ENCODE results near the gene CRTC3. TPM values are rescaled to one million over a fixed set of nuclear protein-coding genes. Genes with fewer than 3 reads are reported as not detected.

The CRTC3 gene
- total RNA-seq, 1 experiment from 2014 or later: 35.3 TPM

- intact Hi-C loops (cut with micrococcal nuclease; ENCODE audit: unreplicated experiment): no loop called here
- Histone ChIP-seq H3K9me3 (ENCODE audit: low read depth, low read length, poor library complexity, severe bottlenecking) (peaks cover 8% of the 10 kb centered on the region), H3K27me3 (replicated peaks; ENCODE audit: insufficient read depth, low read depth, low read length, poor library complexity) (no peaks in the 10 kb centered on the region), H3K36me3 (ENCODE audit: insufficient read depth, low read length, poor library complexity, severe bottlenecking) (no peaks in the 10 kb centered on the region), H3K4me1 (ENCODE audit: insufficient read depth, low read length, poor library complexity, severe bottlenecking) (peaks cover 16% of the 10 kb centered on the region), H3K27ac (ENCODE audit: low read depth, low read length, poor library complexity, severe bottlenecking) (no peak overlapping the region), H3K4me3 (ENCODE audit: low read depth, low read length, poor library complexity, severe bottlenecking) (no peak overlapping the region)
- ChIA-PET CTCF (interaction anchor here (1.2 kb wide), 1 partner anchor 43 kb away, joined by 5 read pairs; no protein-coding TSS in a partner anchor), POLR2A (ENCODE audit: low non-redundant PET) (no interaction called here)
- DNase-seq (ENCODE audit: low spot score): no peak
- no TSS peak for BruUV-seq (replicated peaks)
- TF ChIP-seq, protein P1, sequence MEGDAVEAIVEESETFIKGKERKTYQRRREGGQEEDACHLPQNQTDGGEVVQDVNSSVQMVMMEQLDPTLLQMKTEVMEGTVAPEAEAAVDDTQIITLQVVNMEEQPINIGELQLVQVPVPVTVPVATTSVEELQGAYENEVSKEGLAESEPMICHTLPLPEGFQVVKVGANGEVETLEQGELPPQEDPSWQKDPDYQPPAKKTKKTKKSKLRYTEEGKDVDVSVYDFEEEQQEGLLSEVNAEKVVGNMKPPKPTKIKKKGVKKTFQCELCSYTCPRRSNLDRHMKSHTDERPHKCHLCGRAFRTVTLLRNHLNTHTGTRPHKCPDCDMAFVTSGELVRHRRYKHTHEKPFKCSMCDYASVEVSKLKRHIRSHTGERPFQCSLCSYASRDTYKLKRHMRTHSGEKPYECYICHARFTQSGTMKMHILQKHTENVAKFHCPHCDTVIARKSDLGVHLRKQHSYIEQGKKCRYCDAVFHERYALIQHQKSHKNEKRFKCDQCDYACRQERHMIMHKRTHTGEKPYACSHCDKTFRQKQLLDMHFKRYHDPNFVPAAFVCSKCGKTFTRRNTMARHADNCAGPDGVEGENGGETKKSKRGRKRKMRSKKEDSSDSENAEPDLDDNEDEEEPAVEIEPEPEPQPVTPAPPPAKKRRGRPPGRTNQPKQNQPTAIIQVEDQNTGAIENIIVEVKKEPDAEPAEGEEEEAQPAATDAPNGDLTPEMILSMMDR (conservative IDR thresholded peaks at IDR 0.05; ENCODE audit: low read depth, low read length): no peak
- no peak for TF ChIP-seq EZH2 (IDR thresholded peaks at IDR 0.05; ENCODE audit: borderline replicate concordance, low read depth, low read length, poor library complexity, severe bottlenecking)
These were observed 160.9 kb downstream of the CRTC3 start for GRCh38 chr15:90690585-90690984.

GRCh38 chr15:90691369-90691768 lies 161.6 kb downstream of the CRTC3 start:
- no peak overlapping the region for H3K4me3 ChIP-seq (ENCODE audit: low read depth, low read length, poor library complexity, severe bottlenecking)
- no TSS peak for BruUV-seq (replicated peaks)
- DNase-seq (ENCODE audit: low spot score): no peak
- intact Hi-C loops (cut with micrococcal nuclease; ENCODE audit: unreplicated experiment): no loop called here
- peaks cover 9% of the 10 kb centered on the region for H3K4me1 ChIP-seq (ENCODE audit: insufficient read depth, low read length, poor library complexity, severe bottlenecking)
- no peak overlapping the region for H3K27ac ChIP-seq (ENCODE audit: low read depth, low read length, poor library complexity, severe bottlenecking)
- no peaks in the 10 kb centered on the region for H3K36me3 ChIP-seq (ENCODE audit: insufficient read depth, low read length, poor library complexity, severe bottlenecking)
- ChIA-PET CTCF (interaction anchor here (0.6 to 1.2 kb wide), 3 partner anchors 10 to 398 kb away, joined by 3 to 5 read pairs (median 4); no protein-coding TSS in a partner anchor), POLR2A (ENCODE audit: low non-redundant PET) (no interaction called here)
- no peaks in the 10 kb centered on the region for H3K27me3 ChIP-seq (replicated peaks; ENCODE audit: insufficient read depth, low read depth, low read length, poor library complexity)
- H3K9me3 ChIP-seq (ENCODE audit: low read depth, low read length, poor library complexity, severe bottlenecking): peaks cover 8% of the 10 kb centered on the region
- TF ChIP-seq EZH2 (IDR thresholded peaks at IDR 0.05; ENCODE audit: borderline replicate concordance, low read depth, low read length, poor library complexity, severe bottlenecking): no peak
- TF ChIP-seq, protein P1 (conservative IDR thresholded peaks at IDR 0.05; ENCODE audit: low read depth, low read length): 0 out of 2 replicates have a peak, but pooled peaks have one; percentile 22

DNA sequence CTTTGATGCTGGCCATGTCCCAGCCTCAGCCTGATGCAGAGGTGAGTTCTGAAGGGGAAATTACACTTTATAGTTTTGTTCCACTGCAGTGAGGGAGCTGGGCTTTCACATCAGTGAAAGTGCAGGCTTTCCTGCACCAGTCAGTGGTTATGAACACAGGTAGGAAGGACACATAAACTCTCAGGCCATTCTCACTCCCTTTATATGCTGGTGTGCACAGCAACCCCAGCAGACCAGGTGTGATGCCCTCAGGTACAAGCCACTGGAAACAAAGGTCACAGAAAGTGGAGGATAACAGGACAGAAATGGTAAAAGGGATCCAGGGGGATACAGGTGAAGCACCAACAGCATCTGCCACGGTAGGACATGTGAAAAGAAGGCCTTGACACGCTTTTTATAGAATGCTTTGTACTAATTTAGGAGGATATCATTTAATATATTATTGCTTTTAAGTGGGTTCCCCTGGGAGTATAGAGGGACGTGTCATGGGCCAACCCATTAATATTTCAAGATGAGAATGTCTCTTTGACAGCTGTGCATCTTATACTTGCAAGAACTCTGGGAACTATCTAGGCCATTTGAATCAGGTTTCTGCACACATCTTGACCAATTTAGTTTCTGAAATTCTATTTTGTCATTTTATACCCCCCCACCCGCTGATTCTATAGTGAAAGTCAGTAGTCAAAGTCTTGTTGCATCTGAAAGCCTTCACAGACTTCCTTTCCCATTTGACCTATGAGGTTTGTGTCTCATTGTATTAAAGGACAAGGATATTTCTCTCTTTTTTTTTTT lies 162.5 kb downstream of the CRTC3 start:
- ChIA-PET CTCF (interaction anchor here (1.0 to 1.2 kb wide), 2 partner anchors 11 to 44 kb away, joined by 4 to 5 read pairs; no protein-coding TSS in a partner anchor), POLR2A (ENCODE audit: low non-redundant PET) (no interaction called here)
- peaks cover 3% of the 10 kb centered on the region for H3K4me1 ChIP-seq (ENCODE audit: insufficient read depth, low read length, poor library complexity, severe bottlenecking)
- H3K4me3 ChIP-seq (ENCODE audit: low read depth, low read length, poor library complexity, severe bottlenecking): no peak overlapping the region
- intact Hi-C loops (cut with micrococcal nuclease; ENCODE audit: unreplicated experiment): loop anchor here (2.0 kb wide), 2 partner anchors 43 to 371 kb away; no protein-coding TSS in a partner anchor
- no peak for DNase-seq (ENCODE audit: low spot score)
- TF ChIP-seq, protein P1 (conservative IDR thresholded peaks at IDR 0.05; ENCODE audit: low read depth, low read length): no peak
- TF ChIP-seq EZH2 (IDR thresholded peaks at IDR 0.05; ENCODE audit: borderline replicate concordance, low read depth, low read length, poor library complexity, severe bottlenecking): no peak
- no peaks in the 10 kb centered on the region for H3K27me3 ChIP-seq (replicated peaks; ENCODE audit: insufficient read depth, low read depth, low read length, poor library complexity)
- BruUV-seq (replicated peaks): no TSS peak
- no peak overlapping the region for H3K27ac ChIP-seq (ENCODE audit: low read depth, low read length, poor library complexity, severe bottlenecking)
- H3K36me3 ChIP-seq (ENCODE audit: insufficient read depth, low read length, poor library complexity, severe bottlenecking): no peaks in the 10 kb centered on the region
- peaks cover 8% of the 10 kb centered on the region for H3K9me3 ChIP-seq (ENCODE audit: low read depth, low read length, poor library complexity, severe bottlenecking)

Other genes starting within 250 kb of the CRTC3 start
- 1.5 and 5.4 TPM in 2 replicates for gene ZNF774, start 177.6 kb upstream of the CRTC3 start, total RNA-seq (2021)
- gene IQGAP1, start 141.7 kb upstream of the CRTC3 start, total RNA-seq (2021): 115 and 119 TPM in 2 replicates
- gene BLM, start 187.4 kb downstream of the CRTC3 start, total RNA-seq (2021): 40.0 and 43.6 TPM in 2 replicates

Measured in A673 (cell line).